Activated CD4-positive, alpha-beta T cell treated with anti-CD3 and anti-CD28 coated beads, Interleukin-2, amount 50 U/mL, for 1 hour (primary cell): Measurements from ENCODE around the gene CISD2.
"Not testable (repeated sequence)": the region's sequence is repeated elsewhere in the genome, so short reads cannot be mapped to it uniquely, and the experiment has no call there.

Experiments used
- DNase-seq: peaks from one replicate; pipeline ENCODE4 v3.0.0-alpha.2; 2020

The CISD2 gene

DNA sequence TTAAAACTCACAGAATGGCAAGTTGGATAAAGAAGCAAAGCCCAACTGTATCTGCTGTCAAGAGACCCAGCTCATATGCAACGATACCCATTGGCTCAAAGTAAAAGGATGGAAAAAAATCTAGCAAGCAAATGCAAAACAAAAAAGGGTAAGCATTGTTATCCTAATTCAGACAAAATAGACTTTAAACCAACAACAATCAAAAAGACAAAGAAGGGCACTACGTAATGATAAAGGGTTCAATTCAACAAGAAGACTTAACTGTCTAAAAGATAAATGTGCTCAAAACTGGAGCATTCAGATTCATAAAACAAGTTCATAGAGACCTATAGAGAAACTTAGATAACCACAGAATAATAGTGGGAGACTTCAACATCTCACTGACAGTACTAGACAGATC is 69.3 kb downstream of the CISD2 start:
- DNase-seq: not testable (repeated sequence)
